MCF 10A (cell line): Measurements from ENCODE around the gene ARHGAP19. TPM values are rescaled to one million over a fixed set of nuclear protein-coding genes. Genes with fewer than 3 reads are reported as not detected.

Source experiments
- BruUV-seq: library from RNA; stranded (reverse); fragments of 400-500 nt; replicated peaks from 2 replicates; lab custom pipeline; 2021; lab: Mats Ljungman, UMichigan
- CTCF ChIA-PET: fragments of 300-600 bp; sonication (Branson Sonifier 250); formaldehyde crosslinking; extraction: SDS; loops from one replicate; lab custom pipeline; 2021; ENCODE audit warnings: antibody characterized with exemption, inconsistent platforms; lab: Yijun Ruan, JAX
- POLR2A ChIA-PET: fragments of 300-600, 350-650 bp; sonication (Branson Sonifier 250); formaldehyde crosslinking; extraction: SDS; loops from one replicate; lab custom pipeline; 2020; ENCODE audit warnings: antibody characterized with exemption, inconsistent platforms; lab: Yijun Ruan, JAX
- DNase-seq: peaks from one replicate; pipeline ENCODE4 v3.0.0-alpha.2; 2018; ENCODE audit not compliant: unreplicated experiment
- H3K27ac Mint-ChIP-seq: one replicate; pipeline ENCODE4 v1.8.0; 2022; ENCODE audit warnings: mild to moderate bottlenecking, low read depth, mixed read lengths; ENCODE audit not compliant: unreplicated experiment
- H3K27me3 Mint-ChIP-seq: one replicate; pipeline ENCODE4 v1.8.0; 2022; ENCODE audit warnings: mixed read lengths; ENCODE audit not compliant: insufficient read depth, unreplicated experiment
- H3K36me3 Mint-ChIP-seq: one replicate; pipeline ENCODE4 v1.8.0; 2022; ENCODE audit warnings: mild to moderate bottlenecking, moderate library complexity, mixed read lengths; ENCODE audit not compliant: insufficient read depth, unreplicated experiment
- H3K4me1 Mint-ChIP-seq: one replicate; pipeline ENCODE4 v1.8.0; 2022; ENCODE audit warnings: mixed read lengths; ENCODE audit not compliant: insufficient read depth, unreplicated experiment
- H3K4me3 Mint-ChIP-seq: one replicate; pipeline ENCODE4 v1.8.0; 2022; ENCODE audit warnings: mild to moderate bottlenecking, moderate library complexity, mixed read lengths; ENCODE audit not compliant: unreplicated experiment
- H3K9me3 Mint-ChIP-seq: one replicate; pipeline ENCODE4 v1.8.0; 2022; ENCODE audit warnings: mixed read lengths; ENCODE audit not compliant: unreplicated experiment
- CTCF ChIP-seq: fragments of 200-600 bp; IDR thresholded peaks from one replicate; pipeline ENCODE4 v1.8.0; 2022; ENCODE audit warnings: antibody characterized with exemption, mild to moderate bottlenecking; ENCODE audit not compliant: unreplicated experiment
- intact Hi-C: fragments of 100-400 bp; cut with micrococcal nuclease; formaldehyde crosslinking; loops from 2 replicates; pipeline ENCODE4 v1.14.1; 2022
- total RNA-seq: library from RNA; stranded (reverse); gene quantifications from 2 replicates; pipeline ENCODE4 v1.2.3, GENCODE V29; 2022

Gene ARHGAP19
- total RNA-seq, 1 experiment from 2014 or later, result 11.7 TPM

GRCh38 chr10:97217299-97217698 lies 75.1 kb downstream of the ARHGAP19 start:
- Mint-ChIP-seq H3K27ac (no peak overlapping the region), H3K27me3 (no peaks in the 10 kb centered on the region), H3K4me3 (no peak overlapping the region), H3K4me1 (no peaks in the 10 kb centered on the region), H3K9me3 (no peaks in the 10 kb centered on the region), H3K36me3 (no peaks in the 10 kb centered on the region)
- no peak for TF ChIP-seq CTCF
- intact Hi-C loops, result loop anchor here (10.0 kb wide), 2 partner anchors 432 to 822 kb away; no protein-coding TSS in a partner anchor
- ChIA-PET CTCF (interaction anchor here (0.6 to 6.1 kb wide), 12 partner anchors 8 to 387 kb away, joined by 3 to 56 read pairs (median 4); no protein-coding TSS in a partner anchor), POLR2A (no interaction called here)
- DNase-seq, result no peak
- BruUV-seq, result no TSS peak

- Mint-ChIP-seq H3K4me3 (no peak overlapping the region), H3K36me3 (no peaks in the 10 kb centered on the region), H3K27ac (no peak overlapping the region), H3K4me1 (no peaks in the 10 kb centered on the region), H3K27me3 (no peaks in the 10 kb centered on the region), H3K9me3 (no peaks in the 10 kb centered on the region)
- POLR2A ChIA-PET, result interaction anchor here (0.6 kb wide), 1 partner anchor 45 kb away, joined by 3 read pairs; no protein-coding TSS in a partner anchor
- BruUV-seq, result no TSS peak
- CTCF ChIA-PET, result interaction anchor here (0.7 to 3.4 kb wide), 3 partner anchors 13 to 179 kb away, joined by 3 to 13 read pairs (median 10); no protein-coding TSS in a partner anchor
- no peak for TF ChIP-seq CTCF
- intact Hi-C loops, result loop anchor here (10.0 kb wide), 2 partner anchors 431 to 821 kb away; no protein-coding TSS in a partner anchor
- no peak for DNase-seq
These were observed 76.7 kb downstream of the ARHGAP19 start for GRCh38 chr10:97215619-97216260.

- BruUV-seq, result no TSS peak
- peaks cover 3% of the 10 kb centered on the region for H3K27me3 Mint-ChIP-seq
- DNase-seq, result no peak
- ChIA-PET POLR2A (no interaction called here), CTCF (interaction anchor here (1.2 to 8.3 kb wide), 3 partner anchors 10 to 176 kb away, joined by 3 to 179 read pairs (median 111); no protein-coding TSS in a partner anchor)
- no peaks in the 10 kb centered on the region for H3K9me3 Mint-ChIP-seq
- TF ChIP-seq CTCF, result no peak
- H3K4me3 Mint-ChIP-seq, result no peak overlapping the region
- no peaks in the 10 kb centered on the region for H3K4me1 Mint-ChIP-seq
- H3K36me3 Mint-ChIP-seq, result no peaks in the 10 kb centered on the region
- no peak overlapping the region for H3K27ac Mint-ChIP-seq
- intact Hi-C loops, result loop anchor here (10.0 kb wide), 2 partner anchors 429 to 819 kb away; no protein-coding TSS in a partner anchor
These were observed 79.0 kb downstream of the ARHGAP19 start for GRCh38 chr10:97213431-97213830.

GRCh38 chr10:97211229-97211628 lies 81.2 kb downstream of the ARHGAP19 start:
- Mint-ChIP-seq H3K9me3 (no peaks in the 10 kb centered on the region), H3K36me3 (no peaks in the 10 kb centered on the region), H3K4me3 (no peak overlapping the region), H3K27ac (no peak overlapping the region), H3K27me3 (peaks cover 25% of the 10 kb centered on the region), H3K4me1 (no peaks in the 10 kb centered on the region)
- BruUV-seq, result no TSS peak
- POLR2A ChIA-PET, result interaction anchor here (0.6 to 1.5 kb wide), 4 partner anchors 138 to 476 kb away, joined by 3 to 5 read pairs (median 3); partner anchors contain the start of gene AVPI1
- no peak for TF ChIP-seq CTCF
- CTCF ChIA-PET, result interaction anchor here (0.6 to 8.8 kb wide), 61 partner anchors 8 to 837 kb away, joined by 3 to 179 read pairs (median 6); no protein-coding TSS in a partner anchor
- no peak for DNase-seq
- intact Hi-C loops, result loop anchor here (10.0 kb wide), 2 partner anchors 426 to 816 kb away; no protein-coding TSS in a partner anchor
